Measurements from ENCODE around the gene PHACTR4. TPM values are rescaled to one million over a fixed set of nuclear protein-coding genes. Genes with fewer than 3 reads are reported as not detected.

The PHACTR4 gene
- total and polyA plus RNA-seq, 2 of the 8 experiments (the other 6 are each of a cell fraction or from before 2014, with no cell fraction given) = 23.7 to 57.8 TPM

DNA sequence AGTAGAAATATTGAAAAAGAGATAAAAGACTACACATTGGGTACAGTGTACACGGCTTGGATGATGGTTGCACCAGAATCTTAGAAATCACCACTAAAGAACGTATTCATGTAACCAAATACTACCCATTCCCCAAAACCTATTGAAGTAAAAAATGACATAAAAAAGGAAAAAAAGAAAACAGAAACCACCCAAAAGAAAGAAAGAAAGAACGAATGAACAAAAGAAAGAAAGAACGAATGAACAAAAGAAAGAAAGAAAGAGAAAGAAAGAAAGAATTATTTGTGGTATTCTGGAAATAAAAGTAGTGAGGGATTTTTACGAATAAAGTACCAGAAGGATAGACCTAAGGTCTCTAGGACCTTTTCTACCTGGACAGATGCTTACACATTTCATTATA is 42.1 kb downstream of the PHACTR4 start:
- H3K9me3 ChIP-seq (ENCODE audit: insufficient read depth in 2 of 2, low read depth in 1 of 2, low read length in 1 of 2) = no peaks in the 10 kb centered on the region
- H4K5ac ChIP-seq (ENCODE audit: insufficient read length, low read depth, low read length) = no peak overlapping the region
- DNase-seq (ENCODE audit: low read depth in 1 of 2, low spot score in 2 of 2) (no peak), FAIRE-seq (no peak)
- ChIA-PET CTCF (ENCODE audit: partially characterized antibody) (interaction anchor here (1.0 to 2.5 kb wide), 3 partner anchors 12 to 52 kb away, joined by 3 to 7 read pairs (median 3); no protein-coding TSS in a partner anchor), POLR2A (ENCODE audit: partially characterized antibody) (interaction anchor here (0.6 to 13.8 kb wide), 3 partner anchors 13 to 99 kb away, joined by 3 to 139 read pairs (median 3); partner anchors contain the start of gene RCC1)
- H2BK15ac ChIP-seq (ENCODE audit: low read length) = no peak overlapping the region
- no peak overlapping the region for H3K4me3 ChIP-seq (ENCODE audit: extremely low read depth in 1 of 4, insufficient read depth in 2 of 4, low read depth in 3 of 4, low read length in 4 of 4)
- no peaks in the 10 kb centered on the region for H3K23me2 ChIP-seq (ENCODE audit: low read depth, low read length)
- peaks cover 0 to 26% of the 10 kb centered on the region in 2 experiments; a peak in 2 of 4 replicates for H3K79me2 ChIP-seq (ENCODE audit: control insufficient read depth in 1 of 2, insufficient read depth in 2 of 2, low read length in 2 of 2)
- no peak overlapping the region for H3K4ac ChIP-seq (replicated peaks; ENCODE audit: insufficient read length, low read depth, low read length)
- no peak overlapping the region for H4K91ac ChIP-seq (replicated peaks; ENCODE audit: insufficient read length, low read length)
- no peaks in the 10 kb centered on the region for H3K27me3 ChIP-seq (replicated peaks in 1 of 4; ENCODE audit: control insufficient read depth in 3 of 4, extremely low read depth in 1 of 4, insufficient read depth in 3 of 4, low read length in 3 of 4)
- H3K79me1 ChIP-seq (ENCODE audit: low read depth, low read length) = peaks cover 2% of the 10 kb centered on the region; the same call in 1 of the 2 replicates
- no peak overlapping the region for H2AK5ac ChIP-seq (ENCODE audit: low read depth, low read length)
- no peak overlapping the region for H2BK20ac ChIP-seq (ENCODE audit: low read length)
- H3K4me2 ChIP-seq (ENCODE audit: insufficient read depth in 1 of 2, low read depth in 2 of 2, low read length in 2 of 2) = no peak overlapping the region
- no peak overlapping the region for H2BK5ac ChIP-seq (ENCODE audit: low read depth, low read length)
- no peak overlapping the region for H2BK12ac ChIP-seq (ENCODE audit: low read depth, low read length)
- H3K9ac ChIP-seq (replicated peaks in 1 of 4; ENCODE audit: extremely low read depth in 1 of 4, low read depth in 3 of 4, low read length in 3 of 4) = no peak overlapping the region
- no peak overlapping the region for H3K23ac ChIP-seq (ENCODE audit: insufficient read length)
- WGBS, 2 experiments (ENCODE audit: extremely low coverage in 1 of 2, insufficient coverage in 1 of 2, insufficient read length in 1 of 2, insufficient replicate concordance in 2 of 2, low coverage in 1 of 2, low lambda C conversion rate in 2 of 2, missing lambda C conversion rate in 1 of 2) = 87 to 100% methylated on average over 1 to 5 of the region's 5 CpGs
- H3K36me3 ChIP-seq (ENCODE audit: control insufficient read depth in 2 of 4, insufficient read depth in 4 of 4, low read length in 3 of 4) = no peaks in the 10 kb centered on the region; a peak in 1 of 8 replicates
- peaks cover 0 to 2% of the 10 kb centered on the region in 2 experiments for H4K20me1 ChIP-seq (replicated peaks in 1 of 2; ENCODE audit: control insufficient read depth in 1 of 2, insufficient read depth in 2 of 2, low read length in 2 of 2)
- H3K56ac ChIP-seq (replicated peaks; ENCODE audit: insufficient read length, low read depth, low read length) = no peak overlapping the region
- H2BK120ac ChIP-seq (replicated peaks; ENCODE audit: low read depth, low read length) = no peak overlapping the region
- H3K27ac ChIP-seq (ENCODE audit: low read depth, low read length) = no peak overlapping the region
- H3K14ac ChIP-seq (ENCODE audit: insufficient read length) = no peak overlapping the region
- no peak overlapping the region for H2AFZ ChIP-seq (ENCODE audit: low read length)
- peaks cover 1 to 8% (median 3%) of the 10 kb centered on the region in 4 experiments; a peak in 5 of 7 replicates for H3K4me1 ChIP-seq (replicated peaks in 1 of 4; ENCODE audit: control insufficient read depth in 3 of 4, insufficient read depth in 4 of 4, low read length in 3 of 4)
- H4K8ac ChIP-seq (ENCODE audit: extremely low read depth, insufficient read depth, low read length) = no peak overlapping the region
- no peak overlapping the region for H3K18ac ChIP-seq (ENCODE audit: extremely low read depth, low read length)
- no peak for TF ChIP-seq SIRT6 (IDR thresholded peaks at IDR 0.05; ENCODE audit: low read length)
- TF ChIP-seq CREB1 (IDR thresholded peaks at IDR 0.05) = no peak
- no peak for TF ChIP-seq YY1 (IDR thresholded peaks at IDR 0.05; ENCODE audit: low read depth, low read length)
- TF ChIP-seq RXRA (IDR thresholded peaks at IDR 0.05; ENCODE audit: insufficient read depth, low read depth, low read length) = no peak
- TF ChIP-seq RAD21 (IDR thresholded peaks at IDR 0.05 in 1 of 2, conservative IDR thresholded peaks at IDR 0.05 in 1 of 2; ENCODE audit: low read depth in 2 of 2, low read length in 2 of 2) = no peak
- TF ChIP-seq POLR2AphosphoS5 (IDR thresholded peaks at IDR 0.05; ENCODE audit: low read depth, low read length) = no peak
- no peak for TF ChIP-seq EZH2 (IDR thresholded peaks at IDR 0.05; ENCODE audit: low read depth, low read length, severe bottlenecking)
- TF ChIP-seq RNF2 (IDR thresholded peaks at IDR 0.05; ENCODE audit: borderline replicate concordance, low read depth, low read length, missing control alignments, poor library complexity, severe bottlenecking) = no peak
- TF ChIP-seq NRF1 (IDR thresholded peaks at IDR 0.05; ENCODE audit: low read depth, low read length) = no peak
- TF ChIP-seq CTBP2 (IDR thresholded peaks at IDR 0.05; ENCODE audit: borderline replicate concordance, insufficient read depth, insufficient read length, low read length) = no peak
- TF ChIP-seq JUND (IDR thresholded peaks at IDR 0.05; ENCODE audit: low read length) = no peak
- TF ChIP-seq, protein P1, sequence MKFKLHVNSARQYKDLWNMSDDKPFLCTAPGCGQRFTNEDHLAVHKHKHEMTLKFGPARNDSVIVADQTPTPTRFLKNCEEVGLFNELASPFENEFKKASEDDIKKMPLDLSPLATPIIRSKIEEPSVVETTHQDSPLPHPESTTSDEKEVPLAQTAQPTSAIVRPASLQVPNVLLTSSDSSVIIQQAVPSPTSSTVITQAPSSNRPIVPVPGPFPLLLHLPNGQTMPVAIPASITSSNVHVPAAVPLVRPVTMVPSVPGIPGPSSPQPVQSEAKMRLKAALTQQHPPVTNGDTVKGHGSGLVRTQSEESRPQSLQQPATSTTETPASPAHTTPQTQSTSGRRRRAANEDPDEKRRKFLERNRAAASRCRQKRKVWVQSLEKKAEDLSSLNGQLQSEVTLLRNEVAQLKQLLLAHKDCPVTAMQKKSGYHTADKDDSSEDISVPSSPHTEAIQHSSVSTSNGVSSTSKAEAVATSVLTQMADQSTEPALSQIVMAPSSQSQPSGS (IDR thresholded peaks at IDR 0.05; ENCODE audit: low read length) = no peak

Measured in H1 (cell line).